SHP77 treated with DMSO at 0.1 percent for 48 hours (cell line): ENCODE data around the gene IL2RA.
"Not testable (repeated sequence)": the region's sequence is repeated elsewhere in the genome, so short reads cannot be mapped to it uniquely, and the experiment has no call there.

ENCODE experiments used
- DNase-seq: peaks from one replicate; lab custom pipeline; 2025; lab: John Stamatoyannopoulos, UW

Gene IL2RA

GRCh38 chr10:6012121-6012905 lies 49.9 kb downstream of the IL2RA start:
- no peak for DNase-seq

- DNase-seq = no peak
Observed at GRCh38 chr10:6011558-6011957, 50.6 kb downstream of the IL2RA start.

DNA sequence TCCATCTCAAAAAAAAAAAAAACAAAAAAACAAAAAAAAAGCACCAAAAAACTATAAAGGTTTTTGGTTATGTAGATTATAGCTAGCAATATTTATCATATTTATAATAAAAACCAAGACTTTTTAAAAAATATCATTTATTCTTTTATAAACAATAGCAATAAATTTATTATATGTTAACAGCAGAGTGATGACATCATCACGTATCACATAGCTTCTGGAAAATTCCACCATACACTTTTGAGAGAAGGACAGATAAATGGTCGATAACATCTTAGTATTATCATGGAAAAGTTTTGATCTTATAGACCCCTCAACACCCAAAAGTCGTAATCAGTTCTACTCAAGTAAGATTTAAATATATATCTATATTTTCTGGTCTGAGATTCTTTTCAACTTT lies 51.6 kb downstream of the IL2RA start:
- DNase-seq = no peak

GRCh38 chr10:6009961-6010360 lies 52.2 kb downstream of the IL2RA start:
- DNase-seq = no peak

DNA sequence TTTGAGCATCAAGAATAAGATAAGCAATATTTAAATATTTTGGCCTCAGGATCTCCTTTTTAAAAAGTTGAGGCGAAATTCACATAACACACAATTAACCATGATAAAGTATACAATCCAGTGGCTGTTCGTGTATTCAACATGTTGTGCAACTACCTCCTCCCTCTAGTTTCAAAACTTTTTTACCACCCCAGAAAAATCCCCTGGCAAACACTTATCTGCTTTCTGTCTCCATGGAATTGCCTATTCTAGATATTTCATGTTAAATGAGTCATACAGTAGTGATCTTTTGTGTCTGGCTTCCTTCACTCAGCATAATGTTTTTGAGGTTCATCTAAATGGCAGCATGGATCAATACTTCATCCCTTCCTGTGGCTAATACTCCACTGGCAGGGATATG lies 53.0 kb downstream of the IL2RA start:
- no peak for DNase-seq

DNA sequence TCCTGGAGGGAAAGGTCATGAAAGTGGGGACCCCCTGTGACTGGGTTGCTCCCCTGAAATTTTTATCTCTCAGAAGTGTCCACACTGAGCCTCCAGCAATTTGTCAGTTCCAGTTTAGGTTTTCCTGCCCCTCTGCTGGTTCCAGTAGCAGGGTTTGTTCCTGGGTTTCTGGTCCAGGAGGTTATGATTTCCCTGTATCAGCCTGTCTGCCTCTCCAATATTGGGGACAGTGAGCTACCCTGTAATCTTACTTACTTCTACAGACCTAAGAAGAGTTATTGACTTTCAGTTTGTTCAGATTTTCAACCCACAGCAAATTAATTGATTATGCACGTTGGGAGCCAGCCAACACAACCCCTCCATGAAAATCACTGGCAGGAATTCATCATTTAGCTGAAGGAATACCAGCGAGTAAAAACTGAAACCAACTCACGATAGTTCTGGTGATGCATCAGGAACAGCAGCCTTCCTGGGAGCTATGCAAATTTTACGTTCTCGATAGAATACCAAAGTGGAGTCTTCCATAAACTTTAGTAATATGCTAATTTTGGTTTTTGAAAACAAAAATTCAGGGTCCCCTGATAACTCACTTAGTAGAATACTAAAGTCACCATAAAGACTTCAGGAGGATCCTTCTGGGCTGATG lies 53.5 kb downstream of the IL2RA start:
- no peak for DNase-seq

DNA sequence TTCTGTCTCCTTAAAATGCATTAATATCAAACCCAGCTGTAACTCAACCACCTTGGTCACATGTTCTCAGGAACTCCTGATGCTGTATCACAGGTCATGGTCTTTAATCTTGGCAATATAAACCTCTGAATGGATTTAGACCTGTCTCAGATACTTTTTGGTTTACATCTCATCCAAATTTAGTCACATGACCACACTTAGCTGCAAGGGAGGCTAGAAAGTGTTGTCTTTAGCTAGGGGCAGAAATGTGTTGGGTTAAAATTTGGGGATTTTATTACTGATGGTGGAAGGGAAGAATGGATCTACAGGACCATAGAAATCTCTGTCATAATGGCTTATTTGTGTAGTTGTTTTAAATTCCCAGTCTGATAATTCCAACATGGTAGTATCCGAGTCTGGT lies 55.2 kb downstream of the IL2RA start:
- DNase-seq = no peak

DNA sequence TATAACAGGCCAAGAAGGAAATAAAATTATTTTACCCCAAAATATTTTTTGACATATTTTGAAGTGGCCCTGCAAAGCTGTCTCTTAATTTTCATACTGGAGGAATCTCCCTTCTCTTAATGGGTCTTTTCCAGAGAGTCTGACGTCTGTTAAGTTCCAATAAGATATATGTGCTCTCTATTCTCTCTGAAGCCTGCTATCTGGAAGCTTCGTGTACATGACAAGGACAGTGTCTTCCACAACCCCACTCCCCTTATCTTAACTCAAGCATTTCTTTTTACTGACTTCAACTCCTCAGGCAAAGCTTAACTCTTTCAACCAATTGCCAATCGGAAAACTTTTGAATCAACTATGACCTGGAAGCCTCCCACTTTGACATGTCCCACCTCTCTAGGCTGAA lies 55.6 kb downstream of the IL2RA start:
- no peak for DNase-seq

DNA sequence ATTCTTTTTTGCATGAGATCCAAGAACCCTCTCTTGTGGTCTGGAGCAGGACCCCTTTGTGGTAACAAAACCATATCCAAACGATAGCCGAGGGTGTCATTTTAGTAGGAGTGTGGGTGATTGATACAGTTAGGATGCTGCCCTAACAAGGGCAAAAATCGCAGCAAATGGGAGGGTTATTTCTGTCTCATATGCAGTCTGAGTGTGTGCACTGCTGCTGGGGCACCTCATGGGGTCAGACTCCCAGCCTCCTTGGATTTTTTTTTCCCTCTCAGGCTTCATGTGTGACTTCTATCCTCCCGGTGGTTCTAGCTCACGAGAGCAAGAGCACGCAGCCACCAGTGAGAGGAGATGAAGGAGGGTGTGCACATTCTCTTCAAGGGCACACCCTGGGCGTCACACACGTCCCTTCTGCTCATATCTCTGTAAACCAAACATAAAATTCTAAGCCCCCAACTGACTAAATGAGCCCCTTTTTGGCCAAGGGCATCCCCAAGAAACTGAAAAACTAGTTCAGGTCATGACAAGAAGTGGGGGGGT lies 56.2 kb downstream of the IL2RA start:
- no peak for DNase-seq

GRCh38 chr10:6005161-6005804 lies 56.9 kb downstream of the IL2RA start:
- not testable (repeated sequence) for DNase-seq

GRCh38 chr10:6002809-6003510 lies 59.2 kb downstream of the IL2RA start:
- DNase-seq = no peak

DNA sequence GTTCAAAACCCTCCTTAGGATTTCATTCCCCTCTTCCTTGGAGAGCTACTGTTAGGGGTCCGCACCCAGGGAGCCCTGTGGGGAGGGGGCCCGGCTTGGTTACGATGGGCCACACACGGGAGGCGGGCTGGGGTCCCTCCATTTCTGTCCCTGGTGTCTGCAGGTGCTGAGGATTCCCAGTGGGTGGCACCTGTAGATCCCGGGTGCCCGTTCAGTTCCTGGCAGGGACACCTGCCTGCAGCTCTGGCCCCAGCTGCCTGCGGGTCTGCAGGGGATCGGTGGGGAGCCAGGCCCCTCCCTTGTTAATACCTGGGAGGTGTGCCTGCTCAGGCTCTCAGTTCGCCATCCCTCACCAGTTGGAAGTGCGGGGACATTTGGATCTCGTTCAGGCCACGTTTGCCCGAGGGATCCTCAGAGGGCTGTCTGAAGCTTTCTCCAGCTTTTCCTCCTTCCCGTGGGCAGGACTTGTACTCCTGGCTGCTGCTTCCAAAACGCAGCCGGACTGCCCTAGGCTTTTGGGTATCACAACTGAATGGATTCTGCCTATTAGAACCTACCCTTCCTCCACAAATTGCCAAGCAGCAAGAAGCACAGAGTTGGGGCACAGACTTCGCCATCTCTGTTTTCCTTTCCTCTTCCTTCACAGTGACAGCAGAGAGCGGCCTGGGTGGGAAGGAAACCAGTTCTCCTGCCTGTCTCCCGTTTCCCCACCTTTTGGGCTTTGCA lies 62.6 kb downstream of the IL2RA start:
- DNase-seq = no peak

- DNase-seq = no peak
Observed at GRCh38 chr10:5996696-5997095, 65.5 kb downstream of the IL2RA start.

GRCh38 chr10:5992398-5992797 lies 69.8 kb downstream of the IL2RA start:
- DNase-seq = no peak

DNA sequence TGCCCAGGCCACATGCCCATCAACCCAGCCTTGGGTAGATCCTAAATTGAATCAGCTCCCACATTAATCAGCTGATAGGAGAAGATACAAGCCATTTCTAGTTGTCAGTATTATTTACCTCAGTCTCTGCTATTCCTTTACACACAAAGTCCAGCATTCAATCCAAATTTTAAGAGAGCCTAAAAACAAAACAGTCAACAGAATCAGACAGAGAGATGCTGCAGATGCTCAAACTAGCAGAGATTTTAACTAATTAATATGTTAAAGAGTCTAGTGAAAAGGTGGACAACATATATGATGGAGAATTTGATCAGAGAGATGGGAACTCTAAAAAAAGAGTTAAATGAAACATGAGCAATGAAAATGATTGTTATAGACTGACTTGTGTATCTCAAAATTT lies 70.5 kb downstream of the IL2RA start:
- DNase-seq = no peak

DNA sequence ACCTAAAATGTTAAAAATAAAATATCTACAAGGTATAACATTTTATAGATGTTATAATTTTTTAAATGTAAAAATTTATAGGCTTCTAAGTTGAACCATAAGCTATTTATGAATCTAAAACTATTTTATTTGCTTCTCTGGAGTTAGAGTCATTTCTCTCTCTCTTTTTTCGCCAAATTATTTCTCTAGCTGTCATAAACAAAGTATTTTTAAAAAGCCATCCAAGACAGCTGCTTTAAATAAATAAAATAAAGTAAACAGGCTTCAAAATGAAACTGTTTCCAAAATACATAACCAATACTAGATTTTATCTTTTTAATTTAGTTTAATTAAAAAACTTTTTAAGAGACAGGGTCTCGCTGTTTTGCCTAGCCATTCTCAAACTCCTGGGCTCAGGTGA lies 72.4 kb downstream of the IL2RA start:
- no peak for DNase-seq

GRCh38 chr10:5988336-5988920 lies 73.7 kb downstream of the IL2RA start:
- DNase-seq = no peak

GRCh38 chr10:5987747-5988146 lies 74.4 kb downstream of the IL2RA start:
- DNase-seq = no peak

- DNase-seq = no peak
Observed at GRCh38 chr10:5985029-5985428, 77.1 kb downstream of the IL2RA start.

- no peak for DNase-seq
Observed at GRCh38 chr10:5983774-5984173, 78.4 kb downstream of the IL2RA start.

DNA sequence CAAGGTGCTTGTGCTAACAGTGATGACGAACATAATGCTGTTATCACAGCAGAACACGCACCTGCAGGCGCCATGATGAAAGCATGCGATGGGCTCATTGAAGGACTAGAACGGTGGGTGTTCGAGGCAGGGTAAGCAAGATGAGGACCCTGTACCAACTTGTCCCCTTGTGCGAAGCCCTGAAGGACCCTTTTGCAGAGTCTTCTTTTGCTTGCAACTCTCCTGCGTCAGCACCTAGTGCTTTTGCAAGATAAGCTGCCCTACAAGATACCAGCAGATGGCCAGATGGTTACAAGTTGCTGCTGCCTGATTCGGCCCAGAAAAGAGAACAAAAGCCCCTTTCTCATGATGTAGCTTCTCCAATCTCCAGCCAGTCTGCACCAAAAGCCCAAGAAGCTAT lies 80.6 kb downstream of the IL2RA start:
- no peak for DNase-seq

DNA sequence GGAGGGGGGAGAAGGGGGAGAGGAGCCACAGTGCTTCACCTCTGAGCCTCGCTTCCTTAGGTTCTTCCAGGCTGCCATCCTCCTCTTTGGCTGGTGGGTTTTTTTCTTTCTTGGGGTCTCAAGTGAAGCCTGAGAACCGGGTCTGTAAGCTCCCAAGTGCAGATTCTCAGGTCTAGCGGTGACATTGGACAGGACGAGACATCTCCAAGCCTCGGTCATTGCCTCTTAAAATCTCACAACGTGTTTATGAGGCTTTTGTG lies 84.0 kb downstream of the IL2RA start:
- DNase-seq = no peak
